Endodermal cell (in vitro differentiated cells): ENCODE measurements around the gene EFCAB7. TPM values are rescaled to one million over a fixed set of nuclear protein-coding genes. Genes with fewer than 3 reads are reported as not detected.

Experiments used
- DNase-seq: peaks from one replicate; pipeline ENCODE4 v3.0.0-alpha.2; 2017
- H3K27ac ChIP-seq: 2 replicates; pipeline ENCODE4 v1.5.1; 2013; ENCODE audit warnings: mild to moderate bottlenecking, low read depth, low read length, moderate library complexity
- H3K27me3 ChIP-seq: 2 replicates; pipeline ENCODE4 v1.6.1; 2013; ENCODE audit warnings: mild to moderate bottlenecking, low read length, moderate library complexity; ENCODE audit not compliant: insufficient read depth, control insufficient read depth, poor library complexity, severe bottlenecking
- H3K36me3 ChIP-seq: 2 replicates; pipeline ENCODE4 v1.7.0; 2013; ENCODE audit warnings: mild to moderate bottlenecking, low read length, moderate library complexity; ENCODE audit not compliant: control insufficient read depth, insufficient read depth
- H3K4me1 ChIP-seq: one replicate; pipeline ENCODE4 v1.7.0; 2013; ENCODE audit warnings: low read length; ENCODE audit not compliant: control insufficient read depth, insufficient read depth
- H3K4me3 ChIP-seq: 2 replicates; pipeline ENCODE4 v1.5.1; 2013; ENCODE audit warnings: mild to moderate bottlenecking, low read length, moderate library complexity
- H3K9ac ChIP-seq: 2 replicates; pipeline ENCODE4 v1.6.1; 2013; ENCODE audit warnings: mild to moderate bottlenecking, low read length, moderate library complexity; ENCODE audit not compliant: poor library complexity, severe bottlenecking; ENCODE audit errors: extremely low read depth
- H3K9me3 ChIP-seq: 2 replicates; pipeline ENCODE4 v1.6.1; 2013; ENCODE audit warnings: mild to moderate bottlenecking, low read length, moderate library complexity; ENCODE audit not compliant: control insufficient read depth
- H3K27ac Mint-ChIP-seq: 2 replicates; pipeline ENCODE4 v1.8.0; 2020; ENCODE audit warnings: mixed read lengths
- H3K27me3 Mint-ChIP-seq: 2 replicates; pipeline ENCODE4 v1.8.0; 2021; ENCODE audit warnings: mild to moderate bottlenecking, mixed read lengths; ENCODE audit not compliant: insufficient read depth
- H3K36me3 Mint-ChIP-seq: 2 replicates; pipeline ENCODE4 v1.8.0; 2020; ENCODE audit warnings: low read depth, mixed read lengths
- H3K4me1 Mint-ChIP-seq: 2 replicates; pipeline ENCODE4 v1.8.0; 2020; ENCODE audit warnings: mixed read lengths
- H3K4me3 Mint-ChIP-seq: 2 replicates; pipeline ENCODE4 v1.8.0; 2020; ENCODE audit warnings: mild to moderate bottlenecking, moderate library complexity, mixed read lengths
- H3K9me3 Mint-ChIP-seq: 2 replicates; pipeline ENCODE4 v1.8.0; 2020; ENCODE audit warnings: mild to moderate bottlenecking, mixed read lengths
- CTCF ChIP-seq: fragments of 200-600 bp; sonication (generic); conservative IDR thresholded peaks from 2 replicates; pipeline ENCODE4 v1.5.0; 2021; ENCODE audit warnings: antibody characterized with exemption, mild to moderate bottlenecking
- WGBS, 2 experiments: methylation state at CpG; one replicate each; pipeline versions ENCODE4 v1.1.5 to v1.1.7; 2013; ENCODE audit warnings: missing lambda C conversion rate in 2 of 2, mixed read lengths in 1 of 2; ENCODE audit not compliant: insufficient coverage in 1 of 2, insufficient read length in 1 of 2; 5-methylcytosine and 5-hydroxymethylcytosine counted together
- total RNA-seq, 2 donors: library from RNA; stranded (reverse); fragmentation: NEBNext Ultra II Directional in 1 of 2; extraction: Animal tissue kit (Norgen Biotek cat#: 25700) in 1 of 2; gene quantifications; 2 replicates in 1 of 2; 3 replicates in 1 of 2; pipeline ENCODE4 v1.2.1, GENCODE V29; 2021

Gene EFCAB7
- total RNA-seq, 2 donors from 2014 or later: 9.3 to 11.5 TPM

- H3K9me3 ChIP-seq: no peaks in the 10 kb centered on the region
- H3K27me3 Mint-ChIP-seq: no peaks in the 10 kb centered on the region
- peaks cover 3% of the 10 kb centered on the region for H3K9me3 Mint-ChIP-seq
- H3K9ac ChIP-seq: no peak overlapping the region
- no peaks in the 10 kb centered on the region for H3K36me3 ChIP-seq
- H3K4me1 Mint-ChIP-seq: peaks cover 5% of the 10 kb centered on the region
- H3K4me3 Mint-ChIP-seq: no peak overlapping the region
- H3K27me3 ChIP-seq: no peaks in the 10 kb centered on the region
- DNase-seq: no peak
- H3K4me1 ChIP-seq: no peaks in the 10 kb centered on the region
- peaks cover 14% of the 10 kb centered on the region for H3K36me3 Mint-ChIP-seq
- no peak overlapping the region for H3K27ac Mint-ChIP-seq
- no peak overlapping the region for H3K27ac ChIP-seq
- TF ChIP-seq CTCF: no peak
- no peak overlapping the region for H3K4me3 ChIP-seq
Observed at GRCh38 chr1:63555480-63555879, 32.2 kb downstream of the EFCAB7 start.

GRCh38 chr1:63557365-63557987 lies 34.2 kb downstream of the EFCAB7 start:
- DNase-seq: peak; percentile 85
- no peak overlapping the region for H3K4me3 Mint-ChIP-seq
- 61 to 77% methylated on average over 4 to 5 of the region's 6 CpGs for WGBS, 2 experiments
- Histone ChIP-seq H3K36me3 (no peaks in the 10 kb centered on the region), H3K4me1 (no peaks in the 10 kb centered on the region), H3K9ac (no peak overlapping the region), H3K4me3 (no peak overlapping the region), H3K27me3 (no peaks in the 10 kb centered on the region), H3K27ac (no peak overlapping the region), H3K9me3 (no peaks in the 10 kb centered on the region)
- H3K27me3 Mint-ChIP-seq: no peaks in the 10 kb centered on the region
- TF ChIP-seq CTCF: peak; percentile 92
- H3K9me3 Mint-ChIP-seq: peaks cover 3% of the 10 kb centered on the region
- peaks cover 14% of the 10 kb centered on the region for H3K36me3 Mint-ChIP-seq
- H3K4me1 Mint-ChIP-seq: peaks cover 5% of the 10 kb centered on the region
- H3K27ac Mint-ChIP-seq: no peak overlapping the region

GRCh38 chr1:63559357-63559756 lies 36.0 kb downstream of the EFCAB7 start:
- peaks cover 1% of the 10 kb centered on the region for H3K9me3 ChIP-seq
- WGBS, 2 experiments: 100% methylated on average over 1 to 2 of the region's 2 CpGs
- H3K9me3 Mint-ChIP-seq: peaks cover 5% of the 10 kb centered on the region
- H3K9ac ChIP-seq: no peak overlapping the region
- H3K36me3 ChIP-seq: no peaks in the 10 kb centered on the region
- no peak for TF ChIP-seq CTCF
- no peaks in the 10 kb centered on the region for H3K4me1 ChIP-seq
- no peak for DNase-seq
- H3K27me3 Mint-ChIP-seq: no peaks in the 10 kb centered on the region
- H3K36me3 Mint-ChIP-seq: peaks cover 8% of the 10 kb centered on the region
- H3K27ac Mint-ChIP-seq: no peak overlapping the region
- H3K4me3 ChIP-seq: no peak overlapping the region
- peaks cover 5% of the 10 kb centered on the region for H3K4me1 Mint-ChIP-seq
- no peaks in the 10 kb centered on the region for H3K27me3 ChIP-seq
- no peak overlapping the region for H3K4me3 Mint-ChIP-seq
- H3K27ac ChIP-seq: no peak overlapping the region
